PFSK-1 (cell line): ENCODE results near the gene BCAS1.

ENCODE experiments used
- FOXP2 ChIP-seq: optimal IDR thresholded peaks from 2 replicates; pipeline ENCODE3; 2011; ENCODE audit warnings: borderline replicate concordance, control low read depth, inconsistent platforms; ENCODE audit not compliant: insufficient read depth; ENCODE audit errors: extremely low read length, extremely low read depth
- POLR2AphosphoS5 ChIP-seq: IDR thresholded peaks from 2 replicates; pipeline ENCODE4 v1.6.1; 2012; ENCODE audit warnings: low read depth, mild to moderate bottlenecking, control low read depth, low read length, moderate library complexity
- SIN3A ChIP-seq: IDR thresholded peaks from 2 replicates; pipeline ENCODE4 v1.6.1; 2012; ENCODE audit warnings: mild to moderate bottlenecking, low read length, moderate library complexity, borderline replicate concordance; ENCODE audit not compliant: insufficient read depth
- TAF1 ChIP-seq: IDR thresholded peaks from 2 replicates; pipeline ENCODE4 v1.6.1; 2012; ENCODE audit warnings: low read length, control low read depth, borderline replicate concordance; ENCODE audit not compliant: insufficient read depth
- TF ChIP-seq, protein P1 (sequence below), 2 experiments: IDR thresholded peaks; 2 replicates each; pipeline versions ENCODE4 v1.6.1 to v1.8.0; 2011 to 2012; ENCODE audit warnings: low read depth in 2 of 2, low read length in 2 of 2, control low read depth in 1 of 2, inconsistent platforms in 1 of 2, mild to moderate bottlenecking in 1 of 2, moderate library complexity in 1 of 2; ENCODE audit not compliant: insufficient read depth in 1 of 2

The BCAS1 gene

DNA sequence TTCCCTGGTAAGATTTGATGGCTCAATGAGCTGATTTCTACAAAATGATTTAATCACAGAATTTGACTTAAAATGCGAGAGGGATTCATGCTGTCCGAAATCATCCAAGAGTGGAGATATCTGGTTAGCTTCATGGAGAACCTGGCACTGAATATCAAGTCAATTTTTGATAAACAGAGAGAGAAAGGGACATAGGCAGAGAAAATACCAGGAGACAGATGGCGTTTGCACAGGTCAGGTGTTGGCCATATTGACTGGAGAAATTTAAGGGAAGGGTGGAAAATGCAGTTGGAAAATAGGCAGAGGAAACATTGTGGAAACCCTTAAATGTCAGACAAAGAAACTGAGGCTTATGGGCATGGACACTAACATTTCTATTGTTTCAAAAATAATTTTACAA, 47.0 kb downstream of the BCAS1 start:
- TF ChIP-seq FOXP2 (no peak), SIN3A (no peak), TAF1 (no peak), POLR2AphosphoS5 (no peak)
- TF ChIP-seq, protein P1, sequence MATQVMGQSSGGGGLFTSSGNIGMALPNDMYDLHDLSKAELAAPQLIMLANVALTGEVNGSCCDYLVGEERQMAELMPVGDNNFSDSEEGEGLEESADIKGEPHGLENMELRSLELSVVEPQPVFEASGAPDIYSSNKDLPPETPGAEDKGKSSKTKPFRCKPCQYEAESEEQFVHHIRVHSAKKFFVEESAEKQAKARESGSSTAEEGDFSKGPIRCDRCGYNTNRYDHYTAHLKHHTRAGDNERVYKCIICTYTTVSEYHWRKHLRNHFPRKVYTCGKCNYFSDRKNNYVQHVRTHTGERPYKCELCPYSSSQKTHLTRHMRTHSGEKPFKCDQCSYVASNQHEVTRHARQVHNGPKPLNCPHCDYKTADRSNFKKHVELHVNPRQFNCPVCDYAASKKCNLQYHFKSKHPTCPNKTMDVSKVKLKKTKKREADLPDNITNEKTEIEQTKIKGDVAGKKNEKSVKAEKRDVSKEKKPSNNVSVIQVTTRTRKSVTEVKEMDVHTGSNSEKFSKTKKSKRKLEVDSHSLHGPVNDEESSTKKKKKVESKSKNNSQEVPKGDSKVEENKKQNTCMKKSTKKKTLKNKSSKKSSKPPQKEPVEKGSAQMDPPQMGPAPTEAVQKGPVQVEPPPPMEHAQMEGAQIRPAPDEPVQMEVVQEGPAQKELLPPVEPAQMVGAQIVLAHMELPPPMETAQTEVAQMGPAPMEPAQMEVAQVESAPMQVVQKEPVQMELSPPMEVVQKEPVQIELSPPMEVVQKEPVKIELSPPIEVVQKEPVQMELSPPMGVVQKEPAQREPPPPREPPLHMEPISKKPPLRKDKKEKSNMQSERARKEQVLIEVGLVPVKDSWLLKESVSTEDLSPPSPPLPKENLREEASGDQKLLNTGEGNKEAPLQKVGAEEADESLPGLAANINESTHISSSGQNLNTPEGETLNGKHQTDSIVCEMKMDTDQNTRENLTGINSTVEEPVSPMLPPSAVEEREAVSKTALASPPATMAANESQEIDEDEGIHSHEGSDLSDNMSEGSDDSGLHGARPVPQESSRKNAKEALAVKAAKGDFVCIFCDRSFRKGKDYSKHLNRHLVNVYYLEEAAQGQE (IDR thresholded peaks at IDR 0.05; ENCODE audit: insufficient read depth in 1 of 2, low read depth in 2 of 2, low read length in 2 of 2), result no peak

DNA sequence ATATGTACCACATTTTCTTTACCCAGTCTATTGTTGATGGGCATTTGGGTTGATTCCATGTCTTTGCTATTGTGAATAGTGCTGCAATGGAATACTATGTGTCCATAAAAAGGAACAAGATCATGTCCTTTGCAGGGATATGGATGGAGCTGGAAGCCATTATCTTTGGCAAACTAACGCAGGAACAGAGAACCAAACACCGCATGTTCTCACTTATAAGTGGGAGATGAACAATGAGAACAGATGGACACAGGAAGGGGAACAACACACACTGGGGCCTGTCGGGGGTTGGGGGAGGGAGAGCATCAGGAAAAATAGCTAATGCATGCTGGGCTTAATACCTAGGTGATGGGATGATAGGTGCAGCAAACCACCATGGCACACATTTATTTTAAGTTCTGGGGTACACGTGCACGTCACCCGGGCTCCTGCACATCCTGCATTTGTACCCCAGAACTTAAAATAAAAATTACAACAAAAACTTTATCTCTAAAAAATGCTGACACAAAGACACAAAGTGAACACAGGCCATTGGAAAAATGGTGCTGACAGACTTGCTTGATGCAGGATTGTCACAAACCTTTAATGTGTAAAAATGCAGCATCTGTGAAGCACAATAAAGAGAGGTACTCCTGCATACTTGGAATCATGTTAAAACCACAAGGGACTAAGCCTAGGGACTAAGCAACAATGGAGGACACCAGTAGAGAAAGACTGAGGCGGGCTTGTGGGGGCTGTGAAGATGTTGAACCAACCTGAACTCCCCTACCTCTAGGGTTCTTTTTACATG, 48.8 kb downstream of the BCAS1 start:
- TF ChIP-seq POLR2AphosphoS5 (no peak), TAF1 (no peak), SIN3A (no peak), FOXP2 (no peak)
- TF ChIP-seq, protein P1 (IDR thresholded peaks at IDR 0.05; ENCODE audit: insufficient read depth in 1 of 2, low read depth in 2 of 2, low read length in 2 of 2), result no peak

DNA sequence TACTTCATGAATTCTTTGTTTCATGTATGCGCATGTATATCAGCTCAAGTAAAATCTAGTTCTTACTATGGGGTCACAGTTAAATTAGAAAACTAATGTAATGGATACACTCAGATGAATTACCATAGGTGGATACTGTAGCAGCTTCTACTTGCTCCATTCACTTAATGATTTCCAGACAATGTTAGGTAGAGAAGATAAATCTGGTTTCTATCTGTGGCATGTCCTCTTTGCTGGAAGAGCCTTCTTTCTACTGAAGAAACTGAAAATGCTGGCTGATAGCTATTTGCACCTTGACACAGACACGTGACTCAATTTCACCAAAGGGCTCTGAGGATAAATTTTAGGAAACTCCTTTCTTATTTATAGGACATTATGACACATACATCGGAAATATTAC, 49.5 kb downstream of the BCAS1 start:
- TF ChIP-seq, protein P1 (IDR thresholded peaks at IDR 0.05; ENCODE audit: insufficient read depth in 1 of 2, low read depth in 2 of 2, low read length in 2 of 2), result no peak
- TF ChIP-seq SIN3A, result no peak
- no peak for TF ChIP-seq FOXP2
- TF ChIP-seq TAF1, result no peak
- TF ChIP-seq POLR2AphosphoS5, result no peak

DNA sequence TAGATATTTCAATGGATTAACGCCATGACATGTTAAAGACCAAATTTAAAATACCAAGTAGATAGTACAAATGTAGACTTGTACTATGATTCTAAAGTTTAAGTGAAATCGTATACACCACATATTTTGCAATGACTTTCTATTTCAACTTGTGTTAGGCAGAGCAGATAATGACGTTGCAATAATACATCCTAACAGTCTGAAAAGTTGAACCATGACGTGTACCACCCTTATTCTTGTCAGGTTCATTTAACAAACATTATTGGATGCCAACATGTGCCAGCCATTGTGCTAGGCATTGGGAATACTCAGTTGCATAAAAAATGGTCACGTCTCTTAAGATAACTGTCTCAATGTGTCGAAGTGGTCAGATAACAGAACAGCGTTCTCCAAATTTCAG, 50.0 kb downstream of the BCAS1 start:
- TF ChIP-seq POLR2AphosphoS5 (no peak), SIN3A (no peak), FOXP2 (no peak)
- TF ChIP-seq, protein P1 (IDR thresholded peaks at IDR 0.05; ENCODE audit: insufficient read depth in 1 of 2, low read depth in 2 of 2, low read length in 2 of 2), result no peak
